H1 (cell line): ENCODE measurements around the gene REXO5.

Experiments used
- RAD21 ChIP-seq, 2 experiments: IDR thresholded peaks in 1 of 2; conservative IDR thresholded peaks in 1 of 2; 2 replicates each; pipeline ENCODE4 v1.6.1; 2011; ENCODE audit warnings: low read depth in 2 of 2, low read length in 2 of 2, improper control_type of control experiment in 1 of 2, inconsistent platforms in 1 of 2, mild to moderate bottlenecking in 1 of 2, moderate library complexity in 1 of 2
- TF ChIP-seq, protein P1 (sequence below): IDR thresholded peaks from 2 replicates; pipeline ENCODE4 v1.6.1; 2012; ENCODE audit warnings: inconsistent platforms

DNA sequence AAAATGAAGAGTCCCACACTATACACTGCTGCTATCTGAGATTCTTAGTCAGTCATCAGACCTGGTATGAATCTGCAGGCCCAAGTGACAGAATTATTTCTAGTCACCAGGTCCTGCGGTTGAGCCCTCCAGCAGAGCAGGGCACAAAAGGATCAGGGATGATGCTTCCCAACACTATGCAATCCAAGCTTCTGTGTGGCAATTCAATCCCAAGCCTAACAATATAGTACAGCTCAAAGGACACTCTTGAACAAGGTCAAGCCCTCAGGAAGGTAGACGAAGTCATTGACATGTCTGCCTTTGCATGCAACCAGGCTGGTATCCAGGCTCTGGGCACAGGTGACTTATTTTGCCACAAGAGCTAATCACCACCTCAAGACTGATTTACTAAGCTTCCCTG lies 88.1 kb downstream of the REXO5 start:
- TF ChIP-seq, protein P1, sequence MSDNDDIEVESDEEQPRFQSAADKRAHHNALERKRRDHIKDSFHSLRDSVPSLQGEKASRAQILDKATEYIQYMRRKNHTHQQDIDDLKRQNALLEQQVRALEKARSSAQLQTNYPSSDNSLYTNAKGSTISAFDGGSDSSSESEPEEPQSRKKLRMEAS = no peak
- no peak for TF ChIP-seq RAD21 (IDR thresholded peaks at IDR 0.05 in 1 of 2, conservative IDR thresholded peaks at IDR 0.05 in 1 of 2; ENCODE audit: low read depth in 2 of 2, low read length in 2 of 2)
